DMS53 (cell line): Measurements from ENCODE around the gene SNX32.
A peak's percentile ranks its signal among the peaks of the same experiment; 100 is the strongest.
"Not testable (repeated sequence)": the region's sequence is repeated elsewhere in the genome, so short reads cannot be mapped to it uniquely, and the experiment has no call there.

Experiments used
- DNase-seq: peaks from one replicate; lab custom pipeline; 2025; lab: John Stamatoyannopoulos, UW

SNX32 gene

DNA sequence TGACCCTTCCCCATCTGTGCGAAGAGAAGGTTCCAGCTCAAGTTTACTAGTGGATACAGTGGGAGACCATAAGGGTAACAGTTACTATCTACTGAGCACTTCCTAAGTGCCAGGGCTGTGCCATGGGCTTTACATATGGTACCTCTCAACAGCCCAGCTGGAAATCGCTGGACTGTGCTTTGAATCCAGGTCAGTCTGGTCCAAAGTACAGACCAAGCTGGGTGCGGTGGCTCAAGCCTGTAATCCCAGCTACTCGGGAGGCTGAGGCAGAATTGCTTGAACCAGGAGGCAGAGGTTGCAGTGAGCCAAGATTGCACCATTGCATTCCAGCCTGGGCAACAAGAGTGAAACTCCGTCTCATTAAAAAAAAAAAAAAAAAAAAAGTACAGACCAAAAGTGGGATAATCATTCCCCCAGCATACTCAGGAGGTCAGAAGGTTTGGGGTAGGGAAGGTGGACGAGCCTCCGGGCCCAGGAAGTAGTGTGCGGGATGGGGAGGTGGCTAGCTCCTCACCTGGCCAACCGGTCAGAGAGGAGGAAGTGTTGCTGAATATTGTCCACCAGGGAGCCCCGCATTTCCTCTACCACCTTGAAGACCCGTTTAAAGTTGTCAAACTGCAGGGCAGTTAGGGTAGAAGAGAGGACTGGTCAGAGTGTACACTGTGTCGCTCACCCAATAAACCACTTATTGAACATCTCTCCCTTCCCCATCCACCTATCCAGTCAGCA is 52.2 kb downstream of the SNX32 start:
- no peak for DNase-seq

DNA sequence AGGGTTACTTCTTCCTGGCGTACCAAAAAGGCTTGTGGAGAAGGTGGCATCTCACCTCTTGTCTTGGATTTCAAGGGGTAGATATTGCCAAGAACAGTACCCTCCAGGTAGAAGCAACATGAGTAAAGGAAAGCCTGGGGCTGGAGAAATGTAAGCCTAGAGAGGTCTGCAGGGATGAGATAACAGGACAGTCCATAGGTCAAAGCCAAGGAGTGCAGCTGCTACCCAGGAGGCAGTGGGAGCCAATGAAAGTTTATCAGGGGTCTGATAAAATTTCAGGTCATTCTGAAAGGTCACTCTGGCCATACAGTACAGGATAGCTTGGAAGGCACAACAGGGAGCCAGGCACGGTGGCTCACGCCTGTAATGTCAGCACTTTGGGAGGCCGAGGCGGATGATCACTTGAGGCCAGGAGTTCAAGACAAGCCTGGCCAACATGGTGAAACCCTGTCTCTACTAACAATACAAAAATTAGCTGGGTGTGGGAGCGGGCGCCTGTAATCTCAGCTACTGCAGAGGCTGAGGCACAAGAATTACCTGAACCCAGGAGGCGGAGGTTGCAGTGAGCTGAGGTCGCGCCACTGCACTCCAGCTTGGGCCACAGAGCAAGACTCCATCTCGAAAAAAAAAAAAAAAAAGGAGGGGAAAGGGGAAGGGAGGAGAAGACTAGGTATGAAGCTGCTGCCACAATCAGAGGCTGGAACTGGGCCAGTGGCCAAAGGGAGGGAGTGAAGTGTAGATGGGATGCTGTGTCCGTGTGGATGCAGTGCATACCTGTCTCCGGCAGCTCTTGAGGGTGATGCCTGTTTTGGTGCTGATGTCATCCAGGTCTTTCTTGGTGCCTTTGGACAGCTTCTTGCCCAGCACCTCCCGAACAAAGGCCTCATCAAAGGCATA is 53.3 kb downstream of the SNX32 start:
- no peak for DNase-seq

DNA sequence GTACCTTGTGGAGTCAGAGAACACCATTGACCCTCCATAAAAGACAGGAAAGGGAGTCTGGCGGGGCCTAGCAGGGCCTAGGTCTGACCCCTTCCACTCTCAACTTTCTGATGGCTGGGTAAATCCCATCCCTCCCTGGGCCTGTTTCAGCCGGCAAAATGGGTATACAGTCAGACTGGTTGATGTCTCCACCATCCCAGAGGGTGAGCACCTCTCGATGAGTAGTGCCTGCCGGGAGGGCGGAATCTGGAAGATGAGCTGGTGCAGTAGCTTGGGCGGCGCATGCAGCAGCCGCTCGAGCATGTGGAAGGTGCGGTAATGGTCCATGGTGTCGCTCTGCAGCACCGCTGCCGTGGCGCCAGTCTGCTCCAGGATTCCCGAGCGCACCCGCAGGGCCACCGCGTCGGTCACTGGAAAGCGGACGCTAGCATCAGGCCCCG is 54.0 kb downstream of the SNX32 start:
- DNase-seq, result peak; percentile 83

DNA sequence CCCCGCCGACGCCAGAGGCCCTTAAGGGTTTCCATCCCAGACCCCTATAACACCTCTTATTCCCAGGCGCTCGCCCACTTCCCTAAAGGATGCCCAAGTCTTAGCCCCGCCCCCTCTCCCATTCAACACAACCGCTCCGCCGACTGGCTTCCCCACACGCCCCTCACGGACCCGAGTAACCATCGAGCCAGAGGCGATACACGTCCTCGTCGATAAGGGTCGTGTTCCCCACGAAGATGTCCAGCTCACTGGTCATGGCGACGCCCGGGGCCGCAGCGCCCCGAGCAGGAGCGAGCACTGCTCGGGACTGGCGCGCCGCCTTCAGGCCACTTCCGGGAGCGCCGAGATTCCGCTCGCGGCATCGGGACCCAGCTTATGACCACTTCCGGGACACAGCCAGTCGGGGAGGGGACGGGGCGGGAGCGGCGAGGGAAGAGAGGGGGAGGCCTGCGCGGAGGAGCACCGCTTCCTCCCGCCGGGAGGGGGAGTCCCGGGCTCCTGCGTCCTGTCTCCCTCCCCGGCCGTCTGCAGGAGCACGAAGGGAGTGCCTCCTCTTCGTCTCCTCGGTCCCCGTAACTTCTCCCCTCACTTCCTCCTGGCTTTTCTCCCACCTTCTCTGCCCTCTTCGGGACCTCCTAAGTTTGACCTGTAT is 54.5 kb downstream of the SNX32 start, which contains the start of gene FIBP:
Gene FIBP, minus strand, starts transcription at position 309 of the 652 bp plus-strand sequence. Its CDS starts 53 bp downstream, at position 256.
- peak; percentile 99 for DNase-seq

DNA sequence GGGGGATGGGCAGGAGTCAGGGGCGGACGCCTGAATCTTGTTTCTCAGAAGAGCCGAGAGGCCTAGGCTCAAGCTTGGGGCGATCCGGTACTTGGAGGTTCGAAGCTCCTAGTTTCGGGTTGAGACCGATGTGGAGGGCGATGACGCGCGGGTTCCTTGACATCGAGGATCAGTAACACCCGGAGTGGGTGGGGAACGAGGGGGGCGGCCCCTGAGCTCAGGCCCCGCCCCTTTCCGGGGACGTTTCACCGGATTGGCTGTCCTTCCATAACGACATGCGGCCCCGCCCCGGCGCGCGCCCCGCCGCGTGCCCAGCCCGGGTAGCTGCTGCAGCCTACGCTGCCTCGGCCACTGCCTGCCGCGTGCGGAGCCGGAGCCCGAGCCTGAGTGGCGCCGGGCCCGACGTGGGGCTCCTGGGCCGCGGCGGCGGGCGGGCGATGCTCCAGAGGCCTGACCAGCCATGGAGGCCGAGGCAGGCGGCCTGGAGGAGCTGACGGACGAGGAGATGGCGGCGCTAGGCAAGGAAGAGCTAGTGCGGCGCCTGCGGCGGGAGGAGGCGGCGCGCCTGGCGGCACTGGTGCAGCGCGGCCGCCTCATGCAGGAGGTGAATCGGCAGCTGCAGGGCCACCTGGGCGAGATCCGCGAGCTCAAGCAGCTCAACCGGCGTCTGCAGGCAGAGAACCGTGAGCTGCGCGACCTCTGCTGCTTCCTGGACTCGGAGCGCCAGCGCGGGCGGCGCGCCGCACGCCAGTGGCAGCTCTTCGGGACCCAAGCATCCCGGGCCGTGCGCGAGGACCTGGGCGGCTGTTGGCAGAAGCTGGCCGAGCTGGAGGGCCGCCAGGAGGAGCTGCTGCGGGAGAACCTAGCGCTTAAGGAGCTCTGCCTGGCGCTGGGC is 56.8 kb downstream of the SNX32 start, which contains the start of gene CCDC85B:
Gene CCDC85B, plus strand, starts transcription at position 350 of the 895 bp plus-strand sequence. Its CDS starts 111 bp downstream, at position 461.
- peak; percentile 97 for DNase-seq

DNA sequence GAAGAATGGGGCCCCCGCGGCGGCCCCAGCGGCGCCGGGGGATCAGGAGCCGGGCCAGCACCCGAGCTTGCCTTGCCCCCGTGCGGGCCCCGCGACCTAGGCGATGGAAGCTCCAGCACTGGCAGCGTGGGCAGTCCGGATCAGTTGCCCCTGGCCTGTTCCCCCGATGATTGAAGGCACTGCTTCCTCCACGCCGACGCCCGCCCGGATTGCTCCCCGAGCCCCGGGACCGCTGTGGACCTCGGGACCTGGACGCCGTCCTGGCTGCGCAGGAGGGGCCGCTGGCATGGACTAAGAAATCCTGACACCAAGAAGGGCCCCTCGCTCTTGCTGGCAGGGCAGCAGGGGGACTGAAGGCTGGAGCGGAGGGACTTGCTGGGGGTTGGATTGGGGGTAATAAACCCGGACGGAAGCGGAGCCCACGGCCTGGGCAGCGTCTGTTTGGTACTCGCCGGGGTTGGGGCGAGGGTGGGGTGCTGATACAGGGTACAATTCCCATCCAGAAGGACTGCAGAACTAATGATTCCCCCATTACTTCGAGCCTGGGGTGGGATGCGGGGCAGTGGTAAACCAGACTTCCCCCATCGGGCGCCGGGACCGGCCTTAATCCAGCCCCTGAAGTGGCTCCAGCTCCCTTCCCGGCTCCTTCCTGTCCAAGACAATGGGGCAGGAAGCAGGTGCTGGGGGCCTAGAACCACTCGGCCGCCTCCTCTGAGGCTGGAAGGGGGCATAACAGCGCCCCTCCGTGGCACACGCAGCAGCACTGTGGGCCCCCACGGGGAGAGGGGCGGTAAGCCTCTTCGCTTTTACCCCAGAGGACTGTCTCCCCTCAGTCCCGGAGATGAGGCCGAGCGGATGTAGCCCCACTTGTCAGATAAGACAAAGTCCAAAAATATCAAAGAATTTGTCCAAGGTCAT is 57.7 kb downstream of the SNX32 start:
- peak; percentile 79 for DNase-seq

DNA sequence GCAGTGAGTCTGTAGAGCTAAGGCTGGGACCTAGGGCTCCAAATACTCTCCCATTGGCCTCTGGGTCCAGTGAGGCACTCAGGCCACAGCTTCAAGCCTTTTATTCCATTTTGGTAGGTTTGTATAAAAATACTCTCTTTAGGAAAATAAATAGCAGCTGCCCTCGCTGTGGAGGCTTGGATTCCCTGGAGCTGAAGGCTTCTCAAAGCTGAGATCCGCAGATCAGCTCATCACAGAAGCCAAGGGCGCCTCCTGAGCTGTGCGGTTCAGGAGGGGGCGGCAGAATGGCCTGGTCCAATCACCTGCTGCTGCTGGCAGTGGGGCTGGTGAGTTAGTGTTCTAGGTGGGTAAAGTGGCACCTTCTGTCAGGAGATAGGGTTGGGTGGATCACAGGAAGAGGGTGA is 58.4 kb downstream of the SNX32 start:
- not testable (repeated sequence) for DNase-seq

DNA sequence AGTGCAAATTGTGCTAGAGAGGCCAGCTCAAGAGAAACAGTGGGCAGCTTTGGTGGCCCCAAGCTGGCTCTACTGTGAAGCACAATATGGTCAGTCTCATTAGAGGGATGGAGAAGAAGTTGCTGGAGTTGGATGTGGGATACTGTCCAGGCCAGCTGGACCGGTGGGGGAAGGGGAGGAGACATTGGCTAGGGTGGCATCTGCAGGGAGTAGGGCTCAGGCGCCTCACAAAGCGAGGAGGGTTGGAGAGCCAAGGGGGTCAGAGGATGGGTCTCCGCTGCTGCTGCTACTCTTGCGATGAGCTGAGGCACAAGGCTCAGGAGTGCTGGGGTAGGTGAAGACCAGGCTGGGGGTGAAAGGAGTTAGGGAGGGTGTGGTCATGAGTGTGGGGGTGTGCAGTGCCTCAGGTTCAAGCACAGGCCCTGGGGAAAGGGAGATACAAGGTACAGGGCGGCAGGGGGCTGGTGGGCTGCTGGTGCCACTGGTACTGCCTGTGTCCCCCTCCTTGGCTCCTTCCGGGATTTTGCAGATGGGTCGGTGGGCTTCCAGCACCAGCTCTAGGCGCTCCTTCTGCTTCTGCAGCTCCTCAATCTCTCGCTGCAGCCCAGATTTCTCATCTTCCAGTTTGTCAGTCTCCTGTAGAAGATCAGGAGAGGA is 59.0 kb downstream of the SNX32 start:
- no peak for DNase-seq

DNA sequence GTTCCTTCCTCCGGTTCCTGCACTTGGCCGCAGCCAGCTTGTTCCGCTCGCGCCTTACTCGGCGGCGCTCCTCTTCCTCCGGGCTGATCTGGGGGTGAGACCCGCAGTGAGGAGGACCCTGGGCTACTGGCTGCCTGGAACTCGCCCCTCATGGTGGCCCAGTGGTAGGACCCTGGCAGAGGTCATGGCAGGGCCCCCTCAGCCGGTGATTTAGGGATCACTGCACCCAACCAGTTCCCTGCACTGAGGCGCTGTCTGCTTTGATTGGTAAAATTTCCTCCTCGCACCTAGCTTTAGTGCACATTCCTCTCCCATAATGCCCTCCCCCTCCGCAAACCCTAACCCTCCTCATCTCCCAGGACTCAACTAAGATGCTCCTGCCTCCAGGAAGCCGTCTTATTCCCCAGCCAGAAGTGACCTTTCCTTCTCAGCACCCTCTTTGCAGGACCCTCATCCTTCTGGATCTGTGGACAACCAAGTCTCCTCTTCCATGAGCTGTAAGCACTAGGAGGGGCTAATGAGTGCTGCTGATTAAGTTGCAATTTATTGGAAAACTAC is 60.4 kb downstream of the SNX32 start:
- DNase-seq, result no peak

DNA sequence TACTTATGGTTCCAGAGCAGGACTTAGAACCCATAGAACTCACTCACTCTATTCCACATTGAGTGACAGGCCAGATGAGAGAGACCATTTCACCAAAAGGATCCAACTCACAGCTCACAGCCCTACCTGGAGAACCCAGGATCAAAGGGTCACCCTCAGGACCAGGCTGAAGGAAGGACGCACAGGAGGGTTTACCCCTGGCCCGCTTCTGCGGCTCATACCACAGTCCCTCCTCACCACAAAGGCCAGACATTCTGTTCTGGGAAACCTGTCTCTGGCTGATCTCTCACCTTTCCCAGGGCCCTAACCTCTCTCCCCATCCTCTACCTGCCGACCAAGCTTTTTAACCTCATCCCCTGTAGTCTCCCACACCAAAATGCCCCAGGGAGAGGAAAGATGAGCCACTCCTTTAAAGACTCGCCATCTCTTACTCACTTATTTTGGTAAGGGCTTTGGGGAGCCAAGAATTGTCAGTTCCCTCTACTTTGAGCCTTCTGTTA is 61.8 kb downstream of the SNX32 start:
- no peak for DNase-seq

DNA sequence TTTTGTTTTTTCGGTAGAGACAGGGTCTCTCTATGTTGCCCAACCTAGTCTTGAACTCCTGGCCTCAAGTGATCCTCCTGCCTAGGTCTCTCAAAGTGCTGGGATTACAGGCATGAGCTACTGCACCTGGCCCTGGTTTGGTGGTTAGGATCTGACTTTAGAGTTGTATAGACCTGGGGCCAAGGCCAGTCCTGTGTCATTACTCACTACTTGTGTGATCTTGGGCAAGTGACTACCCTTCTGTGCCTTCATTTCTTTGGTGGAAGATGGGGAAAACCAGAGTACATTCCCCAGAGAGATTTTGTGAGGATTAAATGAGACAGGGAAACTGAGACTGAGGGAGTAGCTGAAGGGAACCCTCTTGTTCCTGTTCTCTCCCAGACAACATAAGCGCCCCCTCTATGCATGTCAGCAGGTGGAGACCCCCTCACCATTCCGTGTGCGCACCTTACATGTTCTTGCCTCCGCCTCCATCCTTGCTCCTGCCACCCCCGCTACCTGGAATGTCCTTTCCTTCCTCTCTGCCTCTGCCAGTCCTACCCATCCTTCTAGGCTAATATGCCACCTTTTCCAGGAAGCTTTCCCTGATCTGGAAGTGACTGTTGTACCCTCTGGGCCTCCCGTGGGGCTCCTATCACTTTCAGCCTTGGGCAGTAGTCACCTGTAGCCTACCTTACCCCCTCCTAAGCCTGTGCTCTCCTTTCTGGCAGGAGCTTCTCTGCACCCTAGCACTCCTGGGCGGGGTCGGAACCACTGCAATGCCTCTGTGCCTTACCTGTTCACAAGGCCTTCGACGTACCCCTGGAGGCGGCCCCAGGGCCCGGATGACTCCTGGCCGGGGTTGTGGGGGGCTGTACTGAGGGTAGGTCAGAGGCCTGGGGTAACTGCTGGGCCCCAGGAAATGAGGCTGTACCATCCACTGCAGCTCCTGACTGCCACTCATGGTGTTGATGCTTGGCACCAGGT is 62.6 kb downstream of the SNX32 start:
- no peak for DNase-seq

DNA sequence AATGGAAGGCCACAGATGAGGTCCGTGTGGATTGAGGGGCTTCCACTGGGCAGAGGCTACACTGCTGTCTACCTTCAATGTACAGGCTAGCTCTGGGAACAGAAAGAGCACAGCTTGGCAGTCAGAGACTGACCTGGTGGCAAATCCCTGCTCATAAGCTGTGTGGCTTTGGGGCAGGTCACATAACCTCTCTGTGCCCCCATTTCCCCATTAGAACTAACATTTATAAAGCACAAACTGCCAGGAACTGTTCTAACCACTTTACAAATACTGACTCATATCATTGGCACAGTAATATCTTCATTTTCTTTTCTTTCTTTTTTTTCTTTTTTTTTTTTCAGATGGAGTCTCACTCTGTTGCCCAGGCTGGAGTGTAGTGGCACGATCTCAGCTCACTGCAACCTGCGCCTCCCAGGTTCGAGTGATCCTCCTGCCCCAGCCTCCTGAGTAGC is 63.3 kb downstream of the SNX32 start:
- DNase-seq, result no peak

DNA sequence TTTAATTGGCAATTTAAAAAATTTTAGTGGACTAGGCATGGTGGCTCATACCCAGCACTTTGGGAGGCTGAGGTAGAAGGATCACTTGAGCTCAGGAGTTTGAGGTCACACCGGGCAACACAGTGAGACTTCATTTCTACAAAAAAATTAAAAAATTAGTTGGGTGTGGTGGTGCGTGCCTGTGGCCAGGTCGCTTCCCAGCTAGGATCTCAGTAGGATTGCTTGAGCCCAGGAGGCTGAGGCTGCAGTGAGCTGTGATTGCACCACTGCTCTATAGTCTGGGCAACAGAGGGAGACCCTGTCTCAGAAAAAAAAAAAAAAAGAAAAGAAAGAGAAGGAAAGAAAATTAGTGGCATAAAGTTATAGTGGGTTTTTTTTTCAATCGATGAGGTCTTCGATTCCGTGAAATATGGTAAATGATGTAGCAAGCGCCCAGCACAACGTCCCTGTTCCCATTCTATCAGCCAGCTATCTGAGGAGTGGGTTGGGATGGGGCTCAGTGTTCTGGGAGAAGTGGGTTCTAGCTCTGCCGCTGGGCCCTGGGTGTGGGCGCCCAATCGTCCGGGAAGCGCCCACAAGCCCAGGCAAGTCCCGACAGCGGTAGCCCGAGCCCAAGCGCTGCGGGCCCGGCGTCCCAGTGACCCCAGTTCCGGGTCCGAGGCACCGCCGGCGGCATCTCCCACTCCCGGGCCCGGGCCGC is 65.0 kb downstream of the SNX32 start:
- DNase-seq, result no peak

DNA sequence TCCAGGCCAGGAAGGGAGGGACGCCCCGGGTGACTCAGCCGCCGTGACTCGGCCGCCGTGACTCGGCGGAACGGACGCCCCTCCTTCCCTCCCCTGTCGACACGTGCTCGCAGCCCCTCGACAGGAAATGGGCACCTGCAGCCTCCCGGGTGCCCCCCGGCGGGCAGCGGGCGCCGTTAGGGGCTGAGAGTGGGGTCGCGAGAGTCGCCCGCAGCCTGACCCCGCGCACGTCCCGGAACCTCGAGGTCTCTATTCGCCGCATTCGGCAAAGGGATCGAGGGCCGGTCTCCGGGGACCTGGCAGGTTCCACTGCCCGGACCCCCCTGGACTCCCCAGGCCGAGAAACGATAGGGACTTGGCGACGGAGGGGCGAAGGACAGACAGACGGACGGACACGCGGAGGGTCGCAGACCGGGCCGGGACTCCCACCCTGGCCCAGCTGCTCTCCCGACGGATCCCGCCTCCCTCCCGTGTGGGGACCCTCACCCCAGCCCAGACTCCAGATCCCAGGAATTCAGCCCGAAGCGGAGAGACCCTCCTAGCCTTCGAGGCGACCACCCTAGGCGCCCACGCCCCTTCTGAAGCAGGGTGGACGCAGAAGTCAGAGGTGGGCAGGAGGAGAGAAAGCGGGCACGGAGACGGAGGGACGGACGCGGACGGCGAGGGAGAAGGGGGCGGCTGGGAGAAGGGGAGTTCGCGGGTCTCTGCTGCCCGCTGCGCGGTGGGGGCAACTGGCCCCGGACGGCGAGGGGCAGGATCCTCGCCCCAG is 65.8 kb downstream of the SNX32 start:
- peak; percentile 88 for DNase-seq

DNA sequence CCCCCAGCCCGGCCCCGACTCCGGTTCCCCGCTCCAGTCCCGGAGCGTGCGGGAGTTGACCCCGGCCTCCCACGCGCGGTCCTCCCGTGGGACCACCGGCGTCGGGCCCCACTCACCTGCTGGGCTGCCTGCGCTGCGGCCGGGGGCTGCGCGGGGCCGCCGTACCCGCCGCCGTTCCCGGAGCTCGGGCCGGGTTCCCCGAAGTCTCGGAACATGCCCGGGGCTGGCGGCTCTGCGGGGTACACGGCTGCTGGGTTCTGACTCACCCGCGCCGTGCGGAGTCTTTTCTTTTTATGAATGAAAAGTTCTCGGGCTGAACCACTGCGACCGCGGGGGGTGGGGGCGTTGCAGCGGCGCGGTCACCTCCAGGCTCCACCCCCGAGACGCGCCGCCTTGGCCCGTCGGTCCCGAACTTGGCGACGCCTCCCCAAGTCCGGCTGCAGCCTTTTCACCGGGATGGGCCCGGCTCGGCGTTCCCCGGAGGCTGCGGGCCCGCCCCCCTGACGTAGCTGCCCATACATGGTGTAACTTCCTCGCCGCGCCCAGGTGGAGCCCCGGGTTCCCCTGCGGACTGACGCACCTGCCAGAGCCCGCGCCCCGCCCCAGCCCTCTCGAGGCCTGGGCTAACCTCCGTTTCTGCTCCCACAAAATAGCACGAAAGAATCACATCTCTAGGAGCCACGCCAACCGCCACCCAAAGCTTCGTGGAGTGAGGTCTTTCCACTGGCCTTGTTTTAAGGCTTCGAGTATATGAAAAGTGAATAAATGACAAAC is 66.5 kb downstream of the SNX32 start, which contains the start of gene FOSL1:
Gene FOSL1, minus strand, starts transcription at position 264 of the 774 bp plus-strand sequence. Its CDS starts 49 bp downstream, at position 215.
- peak; percentile 98 for DNase-seq

DNA sequence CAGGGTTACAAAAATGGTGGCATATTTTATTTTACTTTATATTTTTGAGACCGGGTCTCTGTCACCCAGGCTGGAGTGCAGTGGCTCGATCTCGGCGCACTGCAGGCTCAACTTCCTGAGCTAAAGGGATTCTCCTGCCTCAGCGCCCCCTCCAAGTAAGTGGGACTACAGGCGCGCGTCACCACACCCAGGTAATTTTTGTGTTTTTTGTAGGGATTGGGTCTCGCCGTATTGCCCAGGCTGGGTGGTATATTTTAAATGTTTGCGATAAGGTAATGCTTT is 67.1 kb downstream of the SNX32 start:
- no peak for DNase-seq
